Endothelial cell (in vitro differentiated cells): ENCODE data around the gene WNT10A. TPM values are rescaled to one million over a fixed set of nuclear protein-coding genes. Genes with fewer than 3 reads are reported as not detected.
A peak's percentile ranks its signal among the peaks of the same experiment; 100 is the strongest.
"Not testable (repeated sequence)": the region's sequence is repeated elsewhere in the genome, so short reads cannot be mapped to it uniquely, and the experiment has no call there.

ENCODE experiments used
- DNase-seq: peaks from one replicate; pipeline ENCODE4 v3.0.0; 2021; ENCODE audit warnings: low spot score
- H3K27ac Mint-ChIP-seq: one replicate; pipeline ENCODE4 v1.8.0; 2021; ENCODE audit warnings: mixed read lengths, inconsistent platforms; ENCODE audit not compliant: unreplicated experiment
- H3K27me3 Mint-ChIP-seq: one replicate; pipeline ENCODE4 v1.8.0; 2021; ENCODE audit warnings: mild to moderate bottlenecking, moderate library complexity, mixed read lengths, inconsistent platforms; ENCODE audit not compliant: unreplicated experiment
- H3K36me3 Mint-ChIP-seq: one replicate; pipeline ENCODE4 v1.8.0; 2021; ENCODE audit warnings: mild to moderate bottlenecking, low read depth, mixed read lengths, inconsistent platforms; ENCODE audit not compliant: unreplicated experiment
- H3K4me1 Mint-ChIP-seq: one replicate; pipeline ENCODE4 v1.8.0; 2021; ENCODE audit warnings: mild to moderate bottlenecking, mixed read lengths, inconsistent platforms; ENCODE audit not compliant: unreplicated experiment
- H3K4me3 Mint-ChIP-seq: one replicate; pipeline ENCODE4 v1.8.0; 2021; ENCODE audit warnings: mild to moderate bottlenecking, mixed read lengths, inconsistent platforms; ENCODE audit not compliant: unreplicated experiment
- H3K9me3 Mint-ChIP-seq: one replicate; pipeline ENCODE4 v1.8.0; 2021; ENCODE audit warnings: mixed read lengths, inconsistent platforms; ENCODE audit not compliant: unreplicated experiment
- CTCF ChIP-seq: fragments of 200-600 bp; sonication (generic); IDR thresholded peaks from one replicate; pipeline ENCODE4 v1.5.0; 2021; ENCODE audit warnings: antibody characterized with exemption; ENCODE audit not compliant: unreplicated experiment
- total RNA-seq: library from RNA; stranded (reverse); fragmentation: NEBNext Ultra II Directional; extraction: Animal tissue kit (Norgen Biotek cat#: 25700); gene quantifications from one replicate; pipeline ENCODE4 v1.2.1, GENCODE V29; 2021; ENCODE audit not compliant: unreplicated experiment

The WNT10A gene
- total RNA-seq, 1 donor from 2014 or later: not detected

DNA sequence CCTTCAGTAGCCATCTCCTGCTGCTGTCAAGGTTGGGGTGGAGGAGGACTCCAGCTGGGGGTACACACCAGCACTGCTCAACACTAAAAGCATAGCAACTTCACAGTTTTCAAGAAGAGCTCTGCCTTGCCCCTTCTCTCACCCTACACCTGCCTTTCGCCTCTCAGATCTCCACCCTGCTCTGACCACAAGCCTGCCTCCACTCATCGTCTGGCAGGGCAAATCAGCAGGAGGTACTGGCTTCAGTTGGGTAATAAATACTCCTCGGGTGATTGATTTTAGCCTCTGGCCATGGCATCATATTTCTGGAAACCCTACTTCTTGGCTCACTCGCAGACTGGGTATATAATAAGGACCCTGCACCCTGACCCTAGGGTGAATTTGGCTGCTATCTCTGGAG lies 46.0 kb upstream of the WNT10A start:
- Mint-ChIP-seq H3K9me3 (peaks cover 7% of the 10 kb centered on the region), H3K27ac (no peak overlapping the region), H3K27me3 (peaks cover 4% of the 10 kb centered on the region), H3K36me3 (peaks cover 3% of the 10 kb centered on the region), H3K4me1 (peaks cover 16% of the 10 kb centered on the region), H3K4me3 (no peak overlapping the region)
- TF ChIP-seq CTCF: no peak
- DNase-seq: no peak

GRCh38 chr2:218837495-218837894 lies 43.2 kb upstream of the WNT10A start:
- DNase-seq: no peak
- Mint-ChIP-seq H3K36me3 (no peaks in the 10 kb centered on the region), H3K9me3 (peaks cover 7% of the 10 kb centered on the region), H3K27me3 (peaks cover 4% of the 10 kb centered on the region), H3K27ac (no peak overlapping the region), H3K4me3 (no peak overlapping the region), H3K4me1 (peaks cover 12% of the 10 kb centered on the region)
- no peak for TF ChIP-seq CTCF

DNA sequence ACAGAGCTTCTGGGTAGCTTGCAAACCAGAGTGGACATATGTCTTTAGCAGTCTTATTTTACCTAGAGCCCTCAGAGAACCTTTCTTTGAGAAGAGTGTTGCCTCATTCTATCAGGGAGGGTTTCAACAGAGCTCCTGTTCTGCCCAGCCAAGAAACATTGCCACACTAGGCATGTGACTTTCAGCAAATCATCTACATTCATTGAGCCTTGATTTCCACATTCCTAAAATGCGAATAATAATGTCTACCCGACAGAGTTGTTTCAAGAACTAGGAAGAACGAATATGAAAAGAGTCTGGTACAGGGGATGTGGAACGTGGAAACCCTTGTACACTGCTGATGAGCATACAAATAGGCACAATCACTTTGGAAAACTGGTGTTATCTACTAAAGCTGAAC lies 41.2 kb upstream of the WNT10A start:
- no peak overlapping the region for H3K27ac Mint-ChIP-seq
- no peak for DNase-seq
- H3K4me1 Mint-ChIP-seq: no peaks in the 10 kb centered on the region
- H3K36me3 Mint-ChIP-seq: peaks cover 3% of the 10 kb centered on the region
- peaks cover 7% of the 10 kb centered on the region for H3K9me3 Mint-ChIP-seq
- H3K27me3 Mint-ChIP-seq: peaks cover 3% of the 10 kb centered on the region
- no peak for TF ChIP-seq CTCF
- H3K4me3 Mint-ChIP-seq: no peak overlapping the region

DNA sequence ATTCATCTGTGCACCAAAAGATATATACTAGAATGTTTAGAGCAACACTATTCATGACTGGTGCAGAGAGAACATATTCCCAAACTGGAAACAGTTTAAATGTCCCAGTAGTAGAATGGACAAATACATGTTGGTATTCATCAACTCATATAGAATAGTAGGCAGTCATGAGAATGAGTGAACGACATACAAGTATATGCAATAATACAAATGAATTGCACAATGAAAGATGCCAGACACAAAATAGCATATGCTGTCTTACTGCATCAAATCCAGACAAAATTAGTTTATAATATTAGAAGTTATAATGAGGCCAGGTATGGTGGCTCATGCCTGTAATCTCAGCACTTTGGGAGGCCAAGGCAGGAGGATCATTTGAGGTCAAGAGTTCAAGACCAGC lies 40.8 kb upstream of the WNT10A start:
- no peak overlapping the region for H3K27ac Mint-ChIP-seq
- no peak overlapping the region for H3K4me3 Mint-ChIP-seq
- peaks cover 4% of the 10 kb centered on the region for H3K36me3 Mint-ChIP-seq
- H3K27me3 Mint-ChIP-seq: peaks cover 4% of the 10 kb centered on the region
- DNase-seq: no peak
- peaks cover 7% of the 10 kb centered on the region for H3K9me3 Mint-ChIP-seq
- no peaks in the 10 kb centered on the region for H3K4me1 Mint-ChIP-seq
- no peak for TF ChIP-seq CTCF

- H3K4me1 Mint-ChIP-seq, DNase-seq, H3K4me3 Mint-ChIP-seq, H3K9me3 Mint-ChIP-seq, H3K36me3 Mint-ChIP-seq, H3K27me3 Mint-ChIP-seq, H3K27ac Mint-ChIP-seq: not testable (repeated sequence)
Observed at GRCh38 chr2:218844334-218844733, 36.3 kb upstream of the WNT10A start.

DNA sequence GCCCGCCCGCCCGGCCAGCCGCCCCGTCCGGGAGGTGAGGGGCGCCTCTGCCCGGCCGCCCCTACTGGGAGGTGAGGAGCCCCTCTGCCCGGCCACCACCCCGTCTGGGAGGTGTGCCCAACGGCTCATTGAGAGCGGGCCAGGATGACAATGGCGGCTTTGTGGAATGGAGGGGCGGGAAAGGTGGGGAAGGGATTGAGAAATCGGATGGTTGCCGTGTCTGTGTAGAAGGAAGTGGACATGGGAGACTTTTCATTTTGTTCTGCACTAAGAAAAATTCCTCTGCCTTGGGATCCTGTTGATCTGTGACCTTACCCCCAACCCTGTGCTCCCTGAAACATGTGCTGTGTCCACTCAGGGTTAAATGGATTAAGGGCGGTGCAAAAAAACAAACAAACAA lies 33.7 kb upstream of the WNT10A start:
- not testable (repeated sequence) for H3K36me3 Mint-ChIP-seq, H3K27me3 Mint-ChIP-seq, H3K4me1 Mint-ChIP-seq, H3K4me3 Mint-ChIP-seq, H3K9me3 Mint-ChIP-seq, DNase-seq
- H3K27ac Mint-ChIP-seq: peak overlapping the region; percentile 24
